Activated T-cell treated with anti-CD3 and anti-CD28 coated beads for 24 hours (primary cell): ENCODE results near the gene ADCK1.
"Not testable (repeated sequence)": the region's sequence is repeated elsewhere in the genome, so short reads cannot be mapped to it uniquely, and the experiment has no call there.

ENCODE experiments used
- DNase-seq: peaks from one replicate; pipeline ENCODE4 v3.0.0-alpha.2; 2020; ENCODE audit warnings: low read depth

Gene ADCK1

DNA sequence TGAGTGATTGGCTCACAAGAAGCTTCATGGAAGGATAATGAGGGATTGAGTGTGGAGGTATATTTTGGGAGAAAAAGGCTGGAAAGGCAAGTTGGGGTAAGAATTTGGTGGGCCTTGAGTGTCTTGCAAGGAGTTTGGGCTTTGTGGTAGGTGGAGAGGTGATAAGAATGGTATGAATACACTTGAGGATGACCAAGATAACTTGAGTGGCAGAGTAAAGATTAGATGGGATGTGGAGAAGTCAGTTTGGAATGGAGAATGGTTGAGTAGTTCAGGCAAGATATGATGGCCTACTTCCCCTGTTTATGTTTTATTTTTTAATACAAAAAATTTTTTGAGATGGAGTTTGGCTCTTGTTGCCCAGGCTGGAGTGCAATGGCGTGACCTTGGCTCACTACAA lies 9.1 kb downstream of the ADCK1 start:
- DNase-seq = no peak

DNA sequence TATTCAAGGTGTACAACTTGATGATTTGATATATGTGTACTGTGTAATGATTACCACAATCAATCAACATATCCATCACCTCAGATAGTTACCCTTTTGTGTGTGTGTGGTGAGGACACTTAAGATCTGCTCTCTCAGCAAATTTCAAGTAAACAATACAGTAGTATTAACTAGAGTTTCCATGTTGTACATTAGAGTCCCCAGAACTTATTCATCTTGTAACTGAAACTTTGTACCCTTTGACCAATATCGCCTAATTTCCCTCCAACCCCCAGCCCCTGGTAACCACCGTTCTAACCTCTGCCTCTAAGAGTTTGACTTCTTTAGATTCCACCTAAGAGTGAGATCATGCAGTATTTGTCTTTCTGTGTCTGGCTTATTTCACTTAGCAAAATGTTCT lies 12.1 kb downstream of the ADCK1 start:
- no peak for DNase-seq

DNA sequence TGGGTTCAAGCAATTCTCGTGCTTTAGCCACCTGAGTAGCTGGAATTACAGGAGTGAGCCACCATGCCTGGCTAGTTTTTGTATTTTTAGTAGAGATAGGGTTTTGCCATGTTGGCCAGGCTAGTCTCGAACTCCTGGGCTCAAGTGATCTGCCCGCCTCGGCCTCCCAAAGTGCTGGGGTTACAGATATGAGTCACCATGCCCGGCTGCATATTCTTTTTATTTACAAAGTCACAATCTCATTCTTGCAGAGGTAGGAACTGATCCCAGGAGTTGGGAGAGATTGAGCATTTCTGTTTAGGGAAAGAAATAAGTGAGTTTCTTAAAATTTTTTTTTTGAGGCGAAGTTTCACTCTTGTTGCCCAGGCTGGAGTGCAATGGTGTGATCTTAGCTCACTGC lies 12.8 kb downstream of the ADCK1 start:
- not testable (repeated sequence) for DNase-seq

DNA sequence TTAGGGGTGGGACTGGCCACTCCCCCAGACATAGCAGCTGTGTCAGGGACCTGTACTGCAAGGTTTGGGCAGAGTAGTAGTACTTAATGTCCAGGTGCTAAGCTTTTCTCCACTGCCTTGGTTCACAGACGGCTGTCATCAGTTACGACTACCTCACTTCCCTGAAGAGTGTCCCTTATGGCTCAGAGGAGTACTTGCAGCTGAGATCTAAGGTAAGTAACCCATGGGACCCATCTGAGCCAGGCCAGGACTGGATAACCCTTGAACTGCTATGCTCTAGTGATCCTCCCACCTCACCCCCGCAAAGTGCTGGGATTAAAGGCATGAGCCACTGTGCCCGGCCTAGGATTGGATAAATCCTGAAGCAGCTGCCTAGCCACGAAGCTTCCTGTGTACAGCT lies 22.4 kb downstream of the ADCK1 start:
- no peak for DNase-seq

DNA sequence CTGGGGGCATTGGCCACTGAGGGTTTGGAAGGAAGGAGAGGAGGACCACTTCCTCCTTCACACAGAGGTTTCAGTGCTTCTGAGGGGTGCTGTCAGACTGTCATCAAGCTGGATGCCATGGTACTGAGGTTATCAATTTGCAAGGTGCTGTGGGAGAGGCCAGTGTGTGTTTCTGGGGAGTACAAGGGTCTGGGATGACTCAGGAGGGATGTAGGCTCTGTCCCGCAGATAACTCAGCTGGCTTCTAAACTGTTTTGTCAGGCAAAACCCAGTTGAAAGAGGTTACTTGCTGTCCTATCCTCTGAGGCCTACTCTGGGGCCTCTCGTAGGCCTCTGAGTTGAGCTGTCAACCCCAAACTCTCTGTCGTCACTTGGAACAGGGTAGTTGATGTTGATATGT lies 22.8 kb downstream of the ADCK1 start:
- no peak for DNase-seq

DNA sequence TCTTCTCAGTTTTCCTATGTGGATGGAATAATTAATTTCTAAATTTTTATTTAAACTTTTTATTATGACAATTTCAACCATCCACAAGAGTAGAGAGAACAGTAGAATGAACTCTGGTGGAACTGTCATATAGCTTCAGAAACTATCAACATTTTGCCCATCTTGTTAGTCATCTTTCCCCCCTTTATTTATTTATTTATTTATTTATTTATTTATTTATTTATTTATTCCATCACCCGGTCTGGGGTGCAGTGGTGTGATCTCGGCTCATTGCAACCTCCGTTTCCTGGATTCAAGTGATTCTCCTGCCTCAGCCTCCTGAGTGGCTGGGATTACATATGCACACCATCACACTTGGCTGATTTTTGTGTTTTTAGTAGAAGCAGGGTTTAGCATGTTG lies 23.5 kb downstream of the ADCK1 start:
- DNase-seq = no peak

DNA sequence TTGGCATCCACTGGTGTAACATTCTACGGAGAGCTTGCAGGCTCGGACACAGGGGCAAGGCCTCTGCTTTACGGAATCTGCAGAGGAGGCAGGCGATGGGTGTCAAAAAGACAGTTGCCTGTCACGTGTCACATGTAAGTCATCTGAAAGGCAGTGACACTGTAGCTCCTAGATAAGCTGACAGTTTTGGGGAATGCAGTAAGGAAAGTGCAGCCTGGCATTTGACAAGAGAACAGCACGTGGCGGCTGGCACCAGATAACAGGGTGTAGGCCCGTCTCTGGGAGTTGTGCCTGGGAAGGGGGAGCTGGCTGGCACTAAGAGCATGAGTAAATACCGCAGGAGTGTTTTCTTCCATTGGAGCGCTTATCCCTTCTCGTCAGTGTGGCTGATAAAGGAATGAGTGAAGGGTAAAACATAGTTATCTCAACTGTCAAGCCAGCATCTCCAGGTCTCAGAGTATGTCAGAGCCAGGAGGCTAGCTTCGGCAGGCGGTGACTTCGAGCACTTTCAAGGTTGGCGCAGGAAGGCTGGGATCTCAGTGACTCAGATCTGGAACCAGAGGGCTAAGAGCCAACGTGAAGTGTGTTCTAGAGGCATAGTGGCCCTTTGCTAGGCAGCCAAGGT lies 26.1 kb downstream of the ADCK1 start:
- no peak for DNase-seq

DNA sequence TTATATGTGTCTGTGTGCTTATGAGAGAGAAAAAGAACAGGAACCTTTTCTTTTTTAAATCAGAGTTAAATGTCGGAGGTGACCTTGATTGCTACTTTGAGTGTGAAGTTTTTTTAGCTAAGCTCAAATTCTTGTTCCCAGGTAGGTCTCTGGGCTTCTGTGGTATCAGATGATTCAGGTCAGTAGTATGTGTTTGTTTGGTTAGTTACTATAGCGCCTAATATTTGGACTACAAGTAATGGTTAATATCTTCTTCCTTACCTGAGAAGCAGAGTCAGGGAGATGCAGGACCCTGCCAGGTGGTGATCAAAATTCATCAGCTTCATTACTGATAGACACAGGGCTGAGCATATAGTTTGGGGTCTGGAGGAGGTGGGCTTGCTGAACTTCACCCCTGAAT lies 30.8 kb downstream of the ADCK1 start:
- no peak for DNase-seq

DNA sequence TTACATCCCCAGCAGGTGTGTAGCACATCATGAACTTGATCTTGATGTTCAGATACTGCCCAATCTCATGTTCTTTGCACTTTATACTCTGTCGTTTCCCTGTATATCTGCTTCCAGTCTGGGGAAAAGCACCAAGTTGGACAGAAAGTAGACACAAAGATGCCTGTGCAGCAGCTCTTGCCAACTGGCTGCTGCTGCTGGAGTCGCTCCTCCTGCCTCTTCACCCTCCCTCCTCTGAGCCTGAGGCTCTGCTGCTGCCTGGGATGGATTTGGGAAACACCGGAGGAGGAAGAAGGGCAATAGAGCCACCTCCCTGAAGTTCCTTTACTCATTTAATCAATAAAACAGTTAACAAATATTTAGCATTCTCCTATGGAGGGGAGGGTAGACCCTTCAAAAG lies 32.4 kb downstream of the ADCK1 start:
- DNase-seq = no peak

DNA sequence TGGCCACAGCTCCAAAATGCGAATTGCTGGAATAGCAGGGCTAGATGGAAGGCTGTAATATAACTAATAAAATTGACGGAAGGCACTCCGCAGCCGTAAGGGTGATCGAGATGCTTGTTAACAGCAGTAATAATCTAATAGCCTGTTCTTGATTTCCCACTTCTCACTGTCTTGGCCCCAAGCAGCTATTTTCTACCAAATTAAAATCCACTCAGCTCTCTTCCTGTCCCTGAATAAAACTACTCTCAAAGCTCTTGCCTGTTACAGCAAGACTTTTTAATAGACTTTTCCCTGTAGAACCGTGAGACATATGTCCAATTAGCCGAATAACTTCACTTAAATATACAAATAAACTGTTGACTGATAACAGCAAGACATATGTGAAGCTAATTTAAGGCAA lies 38.0 kb downstream of the ADCK1 start:
- DNase-seq = no peak

DNA sequence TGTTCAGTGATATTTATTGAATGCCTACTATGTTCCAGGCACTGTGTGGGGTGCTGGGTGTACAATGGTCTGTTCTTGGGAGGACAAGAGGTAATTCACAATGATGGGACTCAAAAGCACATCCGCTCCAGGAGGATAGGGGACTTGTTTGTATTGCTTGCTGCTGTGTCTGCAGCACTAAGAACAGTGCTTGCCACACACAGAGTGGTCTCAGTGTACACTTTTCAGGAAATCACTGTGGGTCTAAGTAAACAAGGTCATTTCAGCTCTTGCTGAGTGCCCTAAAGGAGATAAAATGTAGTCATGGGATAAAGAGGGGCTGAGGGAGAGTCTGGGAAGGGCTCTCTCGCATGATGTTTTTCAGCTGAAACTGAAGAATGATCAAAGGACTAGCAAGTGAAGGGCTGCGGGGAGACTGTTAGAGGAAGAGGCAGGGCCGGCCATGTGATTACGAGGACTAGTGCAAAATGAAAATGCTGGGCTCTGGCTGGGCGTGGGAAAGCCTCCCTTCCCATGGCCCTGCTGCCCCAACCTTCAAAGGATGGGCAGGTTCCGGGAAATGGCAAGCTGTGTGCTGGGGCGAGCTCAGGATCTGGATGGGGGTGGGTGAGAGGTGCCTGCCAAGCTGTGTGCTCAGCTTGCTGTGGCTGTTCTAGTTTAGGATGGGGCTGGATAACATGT lies 39.1 kb downstream of the ADCK1 start:
- DNase-seq = no peak

DNA sequence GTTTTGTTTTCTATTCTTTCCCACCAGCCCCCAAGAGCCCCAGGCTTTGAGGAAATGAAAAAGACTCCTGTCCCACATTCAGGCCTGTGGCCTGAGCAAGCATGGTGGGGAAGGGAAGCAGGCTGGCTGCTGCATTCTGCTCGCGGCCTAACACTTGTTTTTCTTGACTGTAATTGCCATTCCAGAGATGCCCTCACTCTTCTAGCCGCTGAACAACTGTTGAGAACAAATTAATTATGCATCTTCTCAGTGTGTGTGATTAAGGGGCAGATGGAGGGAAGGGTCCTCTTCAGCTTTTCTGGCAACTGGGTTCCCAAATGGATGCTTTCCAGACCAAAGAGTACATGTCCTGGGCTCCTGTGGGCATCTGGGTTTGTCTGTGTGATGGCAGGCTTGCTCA lies 43.3 kb downstream of the ADCK1 start:
- no peak for DNase-seq

DNA sequence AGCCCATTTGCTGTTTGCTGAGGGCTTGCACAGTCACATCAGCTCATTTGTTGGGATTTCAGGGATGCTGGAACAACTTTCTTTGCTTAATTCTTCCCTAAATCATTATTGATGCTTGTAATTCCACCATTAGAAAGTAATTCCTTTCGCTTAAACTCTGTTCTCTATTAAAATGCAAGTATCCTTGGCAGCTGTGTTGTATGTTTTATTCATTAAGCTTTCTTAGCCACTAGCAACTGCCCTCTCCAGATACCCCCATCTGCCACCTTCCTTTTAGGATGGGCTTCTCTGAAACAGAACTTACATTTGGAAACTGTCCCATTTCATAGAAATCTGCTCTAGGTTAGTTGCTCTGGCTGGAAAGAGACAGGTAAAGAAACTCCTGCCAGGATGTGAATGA lies 43.7 kb downstream of the ADCK1 start:
- DNase-seq = no peak

DNA sequence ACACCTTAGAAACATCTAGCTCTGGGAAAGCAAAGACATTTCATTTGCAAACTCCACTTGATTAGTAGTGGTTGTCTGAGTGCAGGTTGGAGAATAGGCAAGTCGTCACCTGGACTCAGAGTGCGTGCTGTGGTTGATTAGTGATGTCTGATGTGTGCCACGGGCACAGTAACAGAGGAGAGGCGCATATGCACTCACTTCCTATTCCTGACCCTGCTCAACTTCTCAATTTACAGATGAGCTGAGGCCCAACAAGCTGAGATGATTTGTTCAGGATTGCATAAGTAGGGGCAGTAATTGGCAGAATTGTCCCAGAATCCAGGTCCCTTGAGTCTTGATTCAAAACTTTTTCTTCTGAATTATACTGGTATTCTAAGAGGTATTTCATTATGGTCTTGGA lies 44.9 kb downstream of the ADCK1 start:
- no peak for DNase-seq

DNA sequence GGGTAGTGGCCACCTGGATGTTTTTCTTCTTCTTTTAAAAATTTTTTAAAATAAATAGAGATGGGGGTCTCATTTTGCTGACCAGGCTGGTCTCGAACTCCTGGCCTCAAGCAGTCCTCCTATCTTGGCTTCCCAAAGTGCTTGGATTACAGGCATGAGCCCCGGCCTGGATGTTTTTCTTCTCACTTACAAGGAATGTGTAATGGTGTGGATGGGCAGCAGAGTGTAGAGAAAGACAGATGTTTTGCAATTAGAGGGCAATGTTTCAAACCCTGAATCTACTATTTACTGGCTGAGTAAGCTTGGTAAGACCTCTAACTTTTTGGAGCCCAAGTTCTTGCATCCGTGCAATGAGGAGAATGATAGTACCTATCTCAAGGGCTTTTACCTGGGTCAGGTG lies 48.1 kb downstream of the ADCK1 start:
- no peak for DNase-seq

DNA sequence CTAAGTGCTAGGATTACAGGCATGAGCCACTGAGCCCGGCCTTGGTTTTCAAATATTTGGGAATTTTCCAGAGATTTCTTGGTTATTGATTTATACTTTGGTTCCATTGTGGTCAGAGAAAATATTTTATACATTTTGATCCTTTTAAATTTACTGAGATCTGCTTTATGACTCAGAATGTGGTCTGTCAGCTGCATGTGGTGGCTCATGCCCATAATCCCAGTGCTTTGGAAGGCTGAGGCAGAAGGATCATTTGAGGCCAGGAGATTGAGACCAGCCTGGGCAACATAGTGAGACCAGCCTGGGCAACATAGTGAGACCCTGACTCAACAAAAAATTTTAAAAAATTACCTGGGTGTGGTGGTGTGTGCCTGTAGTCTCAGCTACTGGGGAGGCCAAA lies 49.8 kb downstream of the ADCK1 start:
- no peak for DNase-seq

DNA sequence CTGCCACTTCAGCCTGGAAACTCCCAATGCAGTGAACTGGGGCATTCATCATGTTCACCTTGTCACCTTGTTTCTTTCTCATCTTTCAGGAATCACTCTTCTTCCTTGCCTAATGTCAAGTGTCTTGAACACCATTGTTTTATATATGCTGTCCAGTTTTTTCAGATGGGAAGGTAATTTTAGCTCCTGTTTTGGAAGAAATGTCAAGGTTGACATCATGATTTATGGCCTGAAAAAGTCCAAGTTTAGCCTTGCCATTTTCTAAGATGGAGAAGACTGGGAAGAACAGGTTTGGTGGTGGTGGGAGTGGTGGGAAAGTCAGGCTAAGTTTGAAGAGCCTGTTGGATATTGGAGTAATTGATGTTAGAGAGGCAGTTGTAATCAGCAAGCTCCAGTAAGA lies 54.0 kb downstream of the ADCK1 start:
- DNase-seq = no peak

DNA sequence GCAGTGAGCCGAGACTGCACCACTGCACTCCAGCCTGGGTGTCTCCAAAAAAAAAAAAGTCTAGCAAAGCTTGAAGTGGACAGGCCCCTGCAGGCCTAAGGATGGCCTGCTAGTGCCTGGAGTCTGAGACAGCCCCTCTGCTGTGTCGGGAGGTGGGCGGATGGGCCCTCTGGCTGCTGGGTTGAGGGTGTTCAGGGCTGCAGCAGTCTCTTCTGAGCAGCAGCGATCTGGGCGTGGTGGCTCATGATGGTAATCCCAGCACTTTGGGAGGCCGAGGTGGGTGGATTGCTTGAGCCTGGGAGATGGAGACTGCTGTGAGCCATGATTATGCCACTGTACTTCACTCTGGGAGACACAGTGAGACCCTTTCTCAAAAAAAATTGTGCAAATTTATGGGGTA lies 57.0 kb downstream of the ADCK1 start:
- DNase-seq = no peak

DNA sequence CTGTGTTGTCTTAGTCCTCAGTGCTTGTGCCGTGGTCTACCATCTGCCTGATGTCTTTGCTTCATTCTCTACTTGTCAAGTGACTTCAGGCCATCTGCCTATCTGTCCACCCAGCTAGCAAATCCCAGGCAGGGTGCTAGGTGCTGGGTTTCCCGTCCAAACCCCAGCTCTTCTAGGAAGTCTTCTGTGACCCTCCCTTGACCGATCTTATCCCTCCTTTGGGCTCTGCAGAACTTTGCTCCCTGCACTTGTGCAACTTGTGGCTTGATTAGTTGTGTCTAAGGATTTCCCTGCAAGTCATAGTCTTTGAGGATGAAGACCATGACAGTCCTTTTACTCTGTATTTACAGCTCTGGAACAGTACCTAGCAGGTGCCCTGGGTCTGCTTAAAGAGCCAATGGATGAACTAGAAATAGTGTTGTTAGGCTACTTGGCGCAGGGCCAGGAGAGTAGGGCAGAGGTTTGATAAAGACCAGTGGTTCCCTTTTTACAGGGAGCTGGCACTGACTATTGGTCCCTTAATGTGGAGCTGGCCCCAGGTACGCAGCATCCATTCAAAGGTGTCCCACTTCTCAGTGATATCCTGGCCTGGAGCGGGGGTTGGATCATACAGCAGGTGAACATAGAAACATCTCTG lies 60.1 kb downstream of the ADCK1 start:
- DNase-seq = no peak

DNA sequence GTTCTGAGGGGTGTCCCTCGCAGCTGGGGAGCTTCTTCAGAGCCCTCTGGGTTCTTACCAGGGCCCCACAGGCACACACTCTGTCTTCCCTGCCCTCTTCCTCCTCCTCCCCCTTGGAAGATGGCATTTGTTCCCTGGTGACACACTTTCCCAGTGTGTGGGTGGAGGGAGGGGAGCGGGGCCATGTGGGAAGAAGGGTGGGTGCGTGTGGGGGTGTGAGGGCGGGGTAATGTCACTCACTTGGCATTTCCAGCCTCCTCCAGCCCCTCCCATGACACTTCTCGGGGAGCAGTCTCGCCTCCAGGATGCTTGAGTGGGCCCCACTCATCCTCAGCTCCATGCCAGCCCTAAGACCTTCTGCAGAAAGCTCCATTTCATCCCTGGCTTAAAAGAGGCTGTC lies 61.3 kb downstream of the ADCK1 start:
- DNase-seq = no peak

DNA sequence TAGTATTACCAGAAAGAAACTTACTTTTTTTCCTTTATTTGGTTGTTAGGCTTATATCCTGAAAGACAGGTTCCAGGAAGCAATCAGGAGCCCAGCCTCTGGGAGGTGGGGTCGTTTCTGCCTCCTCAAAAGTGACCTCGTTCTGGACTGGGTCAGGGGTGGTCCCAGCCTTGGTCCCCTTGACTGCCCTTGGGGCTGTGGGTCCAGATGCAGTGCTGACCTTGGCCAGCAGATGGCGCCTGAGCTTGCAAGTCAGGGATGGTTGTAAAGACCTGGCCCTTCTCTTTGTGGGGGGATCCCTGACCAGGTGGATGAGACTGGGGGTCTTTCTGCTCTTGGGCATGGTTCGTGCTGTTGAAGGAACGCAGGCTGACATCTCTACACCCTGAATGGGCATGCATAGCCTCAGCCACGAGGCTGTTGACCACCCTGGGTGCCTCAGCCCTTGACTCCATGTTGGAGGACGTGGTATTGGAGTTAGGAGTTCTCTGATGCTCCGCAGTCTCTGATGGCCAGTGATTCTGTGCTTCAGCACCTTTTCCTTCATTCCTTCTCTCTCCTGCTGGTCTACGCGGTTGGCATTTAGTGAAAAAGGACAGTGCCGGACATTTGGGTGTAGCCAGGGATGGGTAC lies 62.4 kb downstream of the ADCK1 start:
- DNase-seq = peak; percentile 61

DNA sequence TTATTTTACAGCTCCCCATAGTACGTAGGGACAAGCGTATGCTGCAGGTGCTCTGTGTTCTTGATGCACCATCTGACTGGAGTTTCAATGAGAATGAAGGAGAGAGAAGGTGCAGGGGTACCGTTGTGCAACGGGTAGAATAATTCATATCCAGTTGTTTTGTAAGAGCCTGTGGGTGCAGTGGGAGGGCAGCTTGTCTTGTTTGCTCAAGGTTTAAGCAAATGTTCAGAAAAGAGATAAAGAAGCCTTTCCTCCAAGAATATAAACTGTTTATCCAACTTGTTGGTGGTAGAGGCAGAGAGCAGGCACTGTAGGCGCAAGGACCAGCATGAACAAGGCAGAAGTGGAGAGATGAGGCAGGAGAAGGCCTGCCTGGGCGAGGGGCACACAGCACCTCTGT lies 64.2 kb downstream of the ADCK1 start:
- DNase-seq = no peak

DNA sequence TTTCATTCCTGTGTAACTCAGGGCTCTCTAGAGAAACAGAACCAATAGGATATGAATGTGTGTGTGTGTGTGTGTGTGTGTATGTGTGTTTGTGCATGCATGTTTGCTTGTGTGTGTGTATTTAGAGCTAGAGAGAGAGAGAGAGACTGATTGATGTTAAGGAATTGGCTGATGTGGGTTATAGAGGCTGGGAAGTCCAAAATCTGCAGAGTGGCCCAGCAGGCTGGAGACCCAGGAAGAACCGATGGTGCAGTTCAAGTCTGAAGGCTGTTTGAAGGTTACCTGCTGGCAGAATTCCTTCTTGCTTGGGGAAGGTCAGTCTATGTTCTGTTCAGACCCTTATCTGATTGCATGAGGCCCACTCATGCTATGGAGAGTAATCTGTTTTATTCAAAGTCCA lies 64.7 kb downstream of the ADCK1 start:
- DNase-seq = no peak
